DOHH2 (cell line): ENCODE data around the gene CD47.

Experiments used
- H3F3A ChIP-seq: fragments of 200-600 bp; sonication (generic), shearing (Covaris generic); 2 replicates; pipeline ENCODE4 v1.6.0; 2016; ENCODE audit warnings: antibody characterized with exemption, mild to moderate bottlenecking; ENCODE audit not compliant: control insufficient read depth, insufficient read depth
- H3K27ac ChIP-seq: fragments of 200-600 bp; sonication (generic); 2 replicates; pipeline ENCODE4 v1.5.1; 2014; ENCODE audit warnings: low read depth, mild to moderate bottlenecking, low read length, moderate library complexity
- H3K27me3 ChIP-seq: fragments of 200-600 bp; sonication (generic); 2 replicates; pipeline ENCODE4 v1.6.1; 2014; ENCODE audit warnings: mild to moderate bottlenecking, low read length, mixed read lengths; ENCODE audit not compliant: control insufficient read depth
- H3K36me3 ChIP-seq: fragments of 200-600 bp; sonication (generic); 2 replicates; pipeline ENCODE4 v1.6.1; 2014; ENCODE audit warnings: mild to moderate bottlenecking, low read length, moderate library complexity, mixed read lengths; ENCODE audit not compliant: control insufficient read depth
- H3K4me1 ChIP-seq: fragments of 200-600 bp; sonication (generic); 2 replicates; pipeline ENCODE4 v1.6.1; 2014; ENCODE audit warnings: mild to moderate bottlenecking, low read length, mixed read lengths; ENCODE audit not compliant: control insufficient read depth
- H3K4me2 ChIP-seq: fragments of 200-600 bp; sonication (generic); 2 replicates; pipeline ENCODE4 v1.6.0; 2014; ENCODE audit warnings: mild to moderate bottlenecking, low read length, moderate library complexity
- H3K4me3 ChIP-seq: fragments of 200-600 bp; sonication (generic); 2 replicates; pipeline ENCODE4 v1.5.1; 2014; ENCODE audit warnings: mild to moderate bottlenecking, low read length, mixed read lengths
- H3K79me2 ChIP-seq: fragments of 200-600 bp; sonication (generic); 2 replicates; pipeline ENCODE4 v1.6.1; 2014; ENCODE audit warnings: mild to moderate bottlenecking, low read length, mixed read lengths; ENCODE audit not compliant: control insufficient read depth
- H3K9me2 ChIP-seq: fragments of 200-600 bp; sonication (generic); replicated peaks from 2 replicates; pipeline ENCODE4 v1.6.1; 2014; ENCODE audit warnings: mild to moderate bottlenecking, low read length, mixed read lengths; ENCODE audit not compliant: control insufficient read depth
- H3K9me3 ChIP-seq: fragments of 200-600 bp; sonication (generic); 2 replicates; pipeline ENCODE4 v1.6.1; 2014; ENCODE audit warnings: antibody characterized with exemption, low read length, mixed read lengths; ENCODE audit not compliant: control insufficient read depth, insufficient read depth
- H4K20me1 ChIP-seq: fragments of 200-600 bp; sonication (generic); 2 replicates; pipeline ENCODE4 v1.6.0; 2014; ENCODE audit warnings: low read depth, mild to moderate bottlenecking, antibody characterized with exemption, low read length, moderate library complexity; ENCODE audit not compliant: control insufficient read depth, insufficient read depth
- CTCF ChIP-seq: fragments of 200-600 bp; sonication (generic); IDR thresholded peaks from one replicate; pipeline ENCODE4 v1.5.1; 2014; ENCODE audit warnings: antibody characterized with exemption, mild to moderate bottlenecking, low read depth, low read length; ENCODE audit not compliant: poor library complexity, severe bottlenecking
- EZH2phosphoT487 ChIP-seq: fragments of 200-600 bp; sonication (generic); IDR thresholded peaks from 2 replicates; pipeline ENCODE4 v1.6.1; 2017; ENCODE audit warnings: borderline replicate concordance, mild to moderate bottlenecking, antibody characterized with exemption, low read length, moderate library complexity, mixed read lengths

Gene CD47

GRCh38 chr3:108037770-108038169 is 53.1 kb downstream of the CD47 start:
- no peaks in the 10 kb centered on the region for H4K20me1 ChIP-seq
- H3F3A ChIP-seq: peaks cover 3% of the 10 kb centered on the region

GRCh38 chr3:108036984-108037741 is 53.7 kb downstream of the CD47 start:
- H3K27me3 ChIP-seq: no peaks in the 10 kb centered on the region
- H3K4me2 ChIP-seq: no peak overlapping the region
- H3F3A ChIP-seq: peaks cover 3% of the 10 kb centered on the region
- H4K20me1 ChIP-seq: no peaks in the 10 kb centered on the region
- peaks cover 5% of the 10 kb centered on the region; the same call in 1 of the 2 replicates for H3K36me3 ChIP-seq
- H3K4me3 ChIP-seq: no peak overlapping the region
- H3K9me2 ChIP-seq: no peaks in the 10 kb centered on the region
- TF ChIP-seq EZH2phosphoT487 (no peak), CTCF (no peak)
- no peak overlapping the region for H3K27ac ChIP-seq
- no peaks in the 10 kb centered on the region for H3K9me3 ChIP-seq
- H3K4me1 ChIP-seq: no peaks in the 10 kb centered on the region
- H3K79me2 ChIP-seq: no peaks in the 10 kb centered on the region

More at GRCh38 chr3:108037770-108038169, 53.1 kb downstream of the CD47 start:
- H3K36me3 ChIP-seq: peaks cover 5% of the 10 kb centered on the region; the same call in 1 of the 2 replicates
- no peak for TF ChIP-seq CTCF
- no peak for TF ChIP-seq EZH2phosphoT487
- no peaks in the 10 kb centered on the region for H3K27me3 ChIP-seq
- H3K9me2 ChIP-seq: no peaks in the 10 kb centered on the region
- no peaks in the 10 kb centered on the region for H3K9me3 ChIP-seq
- no peak overlapping the region for H3K4me2 ChIP-seq
- H3K4me1 ChIP-seq: no peaks in the 10 kb centered on the region
- no peaks in the 10 kb centered on the region for H3K79me2 ChIP-seq
- no peak overlapping the region for H3K27ac ChIP-seq
- no peak overlapping the region for H3K4me3 ChIP-seq

- Histone ChIP-seq H3K36me3 (no peaks in the 10 kb centered on the region), H3K27me3 (no peaks in the 10 kb centered on the region), H3F3A (peaks cover 3% of the 10 kb centered on the region), H3K79me2 (no peaks in the 10 kb centered on the region), H3K9me3 (no peaks in the 10 kb centered on the region), H4K20me1 (no peaks in the 10 kb centered on the region), H3K4me3 (no peak overlapping the region), H3K27ac (no peak overlapping the region), H3K4me1 (no peaks in the 10 kb centered on the region), H3K9me2 (no peaks in the 10 kb centered on the region), H3K4me2 (no peak overlapping the region)
- TF ChIP-seq CTCF (no peak), EZH2phosphoT487 (no peak)
These were observed 54.4 kb downstream of the CD47 start for GRCh38 chr3:108036401-108036800.
